ENCODE results near the gene ENDOG.

The ENDOG gene

GRCh38 chr9:128861501-128861900 lies 43.2 kb downstream of the ENDOG start:
- no peak for TF ChIP-seq POLR2AphosphoS5 (IDR thresholded peaks at IDR 0.05; ENCODE audit: low read depth, low read length)
- no peak for TF ChIP-seq SIN3A (IDR thresholded peaks at IDR 0.05; ENCODE audit: borderline replicate concordance, insufficient read depth, low read length)
- no peak for TF ChIP-seq REST (IDR thresholded peaks at IDR 0.05; ENCODE audit: insufficient read depth in 1 of 2, low read depth in 2 of 2, low read length in 2 of 2)
- no peak for TF ChIP-seq TAF1 (IDR thresholded peaks at IDR 0.05; ENCODE audit: borderline replicate concordance, insufficient read depth, low read length)
- TF ChIP-seq FOXP2 (optimal IDR thresholded peaks at IDR 0.05; ENCODE audit: borderline replicate concordance, extremely low read depth, extremely low read length, insufficient read depth), result no peak

DNA sequence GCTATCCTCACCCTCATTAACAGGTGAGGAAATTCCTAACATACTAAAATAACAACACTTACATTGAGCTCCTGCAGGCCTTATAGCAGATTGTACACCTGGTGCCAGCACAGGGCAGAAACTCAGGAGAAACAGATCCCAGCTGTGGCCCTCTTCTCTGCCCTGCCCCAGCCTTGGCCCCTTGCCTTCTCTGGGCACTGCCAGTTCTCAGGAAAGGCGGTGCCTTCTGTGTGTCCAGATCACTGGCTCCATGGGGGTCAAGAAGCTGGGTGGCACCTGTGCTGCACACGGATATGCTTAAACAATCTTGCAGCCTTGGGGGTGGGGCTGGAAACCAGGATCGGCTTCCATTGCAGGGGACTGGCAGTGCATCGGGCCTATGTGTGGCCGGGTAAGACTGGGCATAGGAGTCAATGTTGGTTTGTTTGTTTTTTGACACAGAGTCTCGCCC lies 44.1 kb downstream of the ENDOG start:
- TF ChIP-seq TAF1 (IDR thresholded peaks at IDR 0.05; ENCODE audit: borderline replicate concordance, insufficient read depth, low read length), result no peak
- TF ChIP-seq FOXP2 (optimal IDR thresholded peaks at IDR 0.05; ENCODE audit: borderline replicate concordance, extremely low read depth, extremely low read length, insufficient read depth), result no peak
- no peak for TF ChIP-seq POLR2AphosphoS5 (IDR thresholded peaks at IDR 0.05; ENCODE audit: low read depth, low read length)
- TF ChIP-seq SIN3A (IDR thresholded peaks at IDR 0.05; ENCODE audit: borderline replicate concordance, insufficient read depth, low read length), result no peak
- TF ChIP-seq REST (IDR thresholded peaks at IDR 0.05; ENCODE audit: insufficient read depth in 1 of 2, low read depth in 2 of 2, low read length in 2 of 2), result no peak

GRCh38 chr9:128863647-128864046 lies 45.3 kb downstream of the ENDOG start:
- TF ChIP-seq REST (IDR thresholded peaks at IDR 0.05; ENCODE audit: insufficient read depth in 1 of 2, low read depth in 2 of 2, low read length in 2 of 2) (no peak), SIN3A (IDR thresholded peaks at IDR 0.05; ENCODE audit: borderline replicate concordance, insufficient read depth, low read length) (no peak), FOXP2 (optimal IDR thresholded peaks at IDR 0.05; ENCODE audit: borderline replicate concordance, extremely low read depth, extremely low read length, insufficient read depth) (no peak), TAF1 (IDR thresholded peaks at IDR 0.05; ENCODE audit: borderline replicate concordance, insufficient read depth, low read length) (no peak), POLR2AphosphoS5 (IDR thresholded peaks at IDR 0.05; ENCODE audit: low read depth, low read length) (no peak)

DNA sequence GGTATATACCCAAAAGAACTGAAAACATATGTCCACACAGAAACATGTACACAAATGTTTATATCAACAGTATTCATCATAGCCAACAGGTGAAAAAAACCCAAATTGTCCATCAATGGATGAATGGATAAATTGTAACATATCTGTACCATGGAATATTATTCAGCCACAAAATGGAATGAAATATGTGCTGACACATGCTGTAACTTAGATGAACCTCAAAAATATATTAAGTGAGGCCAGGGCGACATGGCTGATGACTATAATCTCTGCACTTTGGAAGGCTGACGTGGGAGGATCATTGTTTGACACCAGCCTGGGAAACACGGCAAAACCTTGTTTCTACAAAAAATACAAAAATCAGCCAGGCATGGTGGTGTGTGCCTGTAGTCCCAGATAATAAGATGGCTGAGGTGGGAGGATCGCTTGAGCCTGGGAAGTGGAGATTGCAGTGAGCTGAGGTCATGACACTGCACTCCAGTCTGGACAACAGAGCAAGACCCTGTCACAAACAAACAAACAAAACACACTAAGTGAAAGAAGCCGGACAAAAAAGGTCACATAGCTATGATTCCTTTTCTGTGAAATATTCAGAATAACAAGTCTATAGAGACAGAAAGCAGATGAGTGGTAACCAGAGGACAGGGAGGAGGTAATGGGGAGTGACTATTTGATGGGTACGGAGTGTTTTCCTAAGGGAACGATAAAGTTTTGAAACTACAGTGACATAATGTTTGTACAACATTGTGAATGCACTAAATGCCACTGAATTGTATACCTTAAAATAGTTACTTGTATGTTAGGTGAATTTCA lies 52.0 kb downstream of the ENDOG start:
- TF ChIP-seq SIN3A (IDR thresholded peaks at IDR 0.05; ENCODE audit: borderline replicate concordance, insufficient read depth, low read length) (no peak), REST (IDR thresholded peaks at IDR 0.05; ENCODE audit: insufficient read depth in 1 of 2, low read depth in 2 of 2, low read length in 2 of 2) (no peak), POLR2AphosphoS5 (IDR thresholded peaks at IDR 0.05; ENCODE audit: low read depth, low read length) (no peak), FOXP2 (optimal IDR thresholded peaks at IDR 0.05; ENCODE audit: borderline replicate concordance, extremely low read depth, extremely low read length, insufficient read depth) (no peak), TAF1 (IDR thresholded peaks at IDR 0.05; ENCODE audit: borderline replicate concordance, insufficient read depth, low read length) (no peak)
